Measurements from ENCODE around the gene BRINP3.
A peak's percentile ranks its signal among the peaks of the same experiment; 100 is the strongest.

The BRINP3 gene

DNA sequence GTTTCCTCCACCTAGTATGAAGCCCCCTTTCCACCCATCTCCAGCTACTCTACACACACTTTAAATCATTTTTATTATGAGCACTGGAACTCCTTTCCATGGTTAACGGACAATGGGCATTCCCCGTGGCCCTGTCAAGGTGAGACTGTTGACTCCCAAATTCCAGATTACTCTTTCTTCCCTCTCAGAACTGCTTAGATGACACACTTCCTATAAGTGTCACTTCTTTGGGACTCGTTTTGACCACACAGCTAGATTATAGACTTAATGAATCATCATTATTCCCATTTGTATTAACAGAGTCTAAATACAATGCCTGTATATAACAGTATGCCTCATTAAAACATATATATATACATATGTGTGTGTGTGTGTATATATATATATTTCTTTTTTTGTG lies 215.1 kb downstream of the BRINP3 start:
- H3K27ac ChIP-seq (ENCODE audit: low read depth, low read length) = no peak overlapping the region
- no peak overlapping the region for H3K4me2 ChIP-seq (ENCODE audit: low read depth, low read length, poor library complexity, severe bottlenecking)
- TF ChIP-seq, protein P1, sequence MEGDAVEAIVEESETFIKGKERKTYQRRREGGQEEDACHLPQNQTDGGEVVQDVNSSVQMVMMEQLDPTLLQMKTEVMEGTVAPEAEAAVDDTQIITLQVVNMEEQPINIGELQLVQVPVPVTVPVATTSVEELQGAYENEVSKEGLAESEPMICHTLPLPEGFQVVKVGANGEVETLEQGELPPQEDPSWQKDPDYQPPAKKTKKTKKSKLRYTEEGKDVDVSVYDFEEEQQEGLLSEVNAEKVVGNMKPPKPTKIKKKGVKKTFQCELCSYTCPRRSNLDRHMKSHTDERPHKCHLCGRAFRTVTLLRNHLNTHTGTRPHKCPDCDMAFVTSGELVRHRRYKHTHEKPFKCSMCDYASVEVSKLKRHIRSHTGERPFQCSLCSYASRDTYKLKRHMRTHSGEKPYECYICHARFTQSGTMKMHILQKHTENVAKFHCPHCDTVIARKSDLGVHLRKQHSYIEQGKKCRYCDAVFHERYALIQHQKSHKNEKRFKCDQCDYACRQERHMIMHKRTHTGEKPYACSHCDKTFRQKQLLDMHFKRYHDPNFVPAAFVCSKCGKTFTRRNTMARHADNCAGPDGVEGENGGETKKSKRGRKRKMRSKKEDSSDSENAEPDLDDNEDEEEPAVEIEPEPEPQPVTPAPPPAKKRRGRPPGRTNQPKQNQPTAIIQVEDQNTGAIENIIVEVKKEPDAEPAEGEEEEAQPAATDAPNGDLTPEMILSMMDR (IDR thresholded peaks at IDR 0.05; ENCODE audit: insufficient read depth, low read length, poor library complexity, severe bottlenecking) = no peak
- TF ChIP-seq EZH2phosphoT487 (conservative IDR thresholded peaks at IDR 0.05; ENCODE audit: low read length) = no peak
- no peaks in the 10 kb centered on the region for H3K27me3 ChIP-seq (ENCODE audit: low read length)
- no peaks in the 10 kb centered on the region for H3K9me3 ChIP-seq (ENCODE audit: insufficient read depth, low read length)
- H3K79me2 ChIP-seq (ENCODE audit: insufficient read depth, low read length) = no peaks in the 10 kb centered on the region
- no peaks in the 10 kb centered on the region for H3K36me3 ChIP-seq (ENCODE audit: low read length)
- H3K4me3 ChIP-seq (ENCODE audit: insufficient read depth, low read length, poor library complexity, severe bottlenecking) = no peak overlapping the region
- H4K20me1 ChIP-seq (ENCODE audit: low read depth, low read length) = no peaks in the 10 kb centered on the region
- no peaks in the 10 kb centered on the region for H3K9me2 ChIP-seq (replicated peaks; ENCODE audit: insufficient read depth, low read length)
- peak overlapping the region; percentile 51 for H2AFZ ChIP-seq (ENCODE audit: low read depth, low read length, severe bottlenecking)
- H3K9ac ChIP-seq (ENCODE audit: low read length) = no peak overlapping the region
- H3F3A ChIP-seq (ENCODE audit: insufficient read depth) = no peaks in the 10 kb centered on the region

DNA sequence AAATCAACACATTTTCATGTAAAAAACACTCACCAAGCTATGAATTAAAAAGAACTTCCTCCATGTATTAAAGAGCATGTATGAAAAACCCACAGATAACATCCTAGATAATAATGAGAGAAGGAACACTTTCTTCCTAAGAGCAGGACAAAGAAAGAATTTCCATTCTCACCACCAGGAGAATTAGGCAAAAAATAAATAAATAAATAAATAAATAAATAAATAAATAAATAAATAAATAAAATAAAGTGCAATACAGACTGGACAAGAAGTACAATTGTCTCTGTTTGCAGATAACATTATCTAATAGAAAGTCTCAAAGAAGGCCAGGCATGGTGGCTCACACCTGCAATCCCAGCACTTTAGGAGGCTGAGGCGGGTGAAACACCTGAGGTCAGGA lies 218.2 kb downstream of the BRINP3 start:
- H3F3A ChIP-seq (ENCODE audit: insufficient read depth) = no peaks in the 10 kb centered on the region
- H3K4me2 ChIP-seq (ENCODE audit: low read depth, low read length, poor library complexity, severe bottlenecking) = no peak overlapping the region
- no peak overlapping the region for H2AFZ ChIP-seq (ENCODE audit: low read depth, low read length, severe bottlenecking)
- H4K20me1 ChIP-seq (ENCODE audit: low read depth, low read length) = no peaks in the 10 kb centered on the region
- H3K36me3 ChIP-seq (ENCODE audit: low read length) = no peaks in the 10 kb centered on the region
- H3K9me3 ChIP-seq (ENCODE audit: insufficient read depth, low read length) = no peaks in the 10 kb centered on the region; the same call in 1 of the 2 replicates
- H3K27me3 ChIP-seq (ENCODE audit: low read length) = no peaks in the 10 kb centered on the region
- no peak for TF ChIP-seq EZH2phosphoT487 (conservative IDR thresholded peaks at IDR 0.05; ENCODE audit: low read length)
- TF ChIP-seq, protein P1 (IDR thresholded peaks at IDR 0.05; ENCODE audit: insufficient read depth, low read length, poor library complexity, severe bottlenecking) = no peak
- H3K4me3 ChIP-seq (ENCODE audit: insufficient read depth, low read length, poor library complexity, severe bottlenecking) = no peak overlapping the region
- no peak overlapping the region for H3K9ac ChIP-seq (ENCODE audit: low read length)
- no peak overlapping the region for H3K27ac ChIP-seq (ENCODE audit: low read depth, low read length)
- no peaks in the 10 kb centered on the region for H3K9me2 ChIP-seq (replicated peaks; ENCODE audit: insufficient read depth, low read length)
- no peaks in the 10 kb centered on the region for H3K79me2 ChIP-seq (ENCODE audit: insufficient read depth, low read length)

DNA sequence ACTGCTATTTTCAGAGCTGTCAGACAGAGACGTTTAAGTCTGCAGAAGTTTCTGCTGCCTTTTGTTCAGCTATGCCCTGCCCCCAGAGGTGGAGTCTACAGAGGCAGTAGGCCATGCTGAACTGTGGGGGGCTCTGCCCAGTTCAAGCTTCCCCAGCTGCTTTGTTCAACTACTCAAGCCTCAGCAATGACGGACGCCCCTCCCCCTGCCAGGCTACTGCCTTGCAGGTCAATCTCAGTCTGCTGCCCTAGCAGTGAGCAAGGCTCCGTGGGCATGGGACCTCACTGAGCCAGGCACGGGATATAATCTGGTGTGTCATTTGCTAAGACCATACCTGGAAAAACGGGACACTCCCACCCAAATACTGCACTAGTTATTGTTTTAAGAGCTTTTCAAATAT lies 219.7 kb downstream of the BRINP3 start:
- TF ChIP-seq, protein P1 (IDR thresholded peaks at IDR 0.05; ENCODE audit: insufficient read depth, low read length, poor library complexity, severe bottlenecking) = no peak
- TF ChIP-seq EZH2phosphoT487 (conservative IDR thresholded peaks at IDR 0.05; ENCODE audit: low read length) = no peak
- no peak overlapping the region for H3K9ac ChIP-seq (ENCODE audit: low read length)
- no peaks in the 10 kb centered on the region for H3K27me3 ChIP-seq (ENCODE audit: low read length)
- no peaks in the 10 kb centered on the region for H3K9me2 ChIP-seq (replicated peaks; ENCODE audit: insufficient read depth, low read length)
- no peak overlapping the region for H3K27ac ChIP-seq (ENCODE audit: low read depth, low read length)
- no peaks in the 10 kb centered on the region; the same call in 1 of the 2 replicates for H3K9me3 ChIP-seq (ENCODE audit: insufficient read depth, low read length)
- H3K79me2 ChIP-seq (ENCODE audit: insufficient read depth, low read length) = no peaks in the 10 kb centered on the region
- no peaks in the 10 kb centered on the region for H4K20me1 ChIP-seq (ENCODE audit: low read depth, low read length)
- H3K4me3 ChIP-seq (ENCODE audit: insufficient read depth, low read length, poor library complexity, severe bottlenecking) = no peak overlapping the region
- H3F3A ChIP-seq (ENCODE audit: insufficient read depth) = no peaks in the 10 kb centered on the region
- no peak overlapping the region for H3K4me2 ChIP-seq (ENCODE audit: low read depth, low read length, poor library complexity, severe bottlenecking)
- H3K36me3 ChIP-seq (ENCODE audit: low read length) = no peaks in the 10 kb centered on the region
- no peak overlapping the region for H2AFZ ChIP-seq (ENCODE audit: low read depth, low read length, severe bottlenecking)

Data from SU-DHL-6 (cell line).